Measurements from ENCODE around the gene ARSI. TPM values are rescaled to one million over a fixed set of nuclear protein-coding genes. Genes with fewer than 3 reads are reported as not detected.

Gene ARSI
- total RNA-seq, 1 donor from 2014 or later, result 1.7 TPM

DNA sequence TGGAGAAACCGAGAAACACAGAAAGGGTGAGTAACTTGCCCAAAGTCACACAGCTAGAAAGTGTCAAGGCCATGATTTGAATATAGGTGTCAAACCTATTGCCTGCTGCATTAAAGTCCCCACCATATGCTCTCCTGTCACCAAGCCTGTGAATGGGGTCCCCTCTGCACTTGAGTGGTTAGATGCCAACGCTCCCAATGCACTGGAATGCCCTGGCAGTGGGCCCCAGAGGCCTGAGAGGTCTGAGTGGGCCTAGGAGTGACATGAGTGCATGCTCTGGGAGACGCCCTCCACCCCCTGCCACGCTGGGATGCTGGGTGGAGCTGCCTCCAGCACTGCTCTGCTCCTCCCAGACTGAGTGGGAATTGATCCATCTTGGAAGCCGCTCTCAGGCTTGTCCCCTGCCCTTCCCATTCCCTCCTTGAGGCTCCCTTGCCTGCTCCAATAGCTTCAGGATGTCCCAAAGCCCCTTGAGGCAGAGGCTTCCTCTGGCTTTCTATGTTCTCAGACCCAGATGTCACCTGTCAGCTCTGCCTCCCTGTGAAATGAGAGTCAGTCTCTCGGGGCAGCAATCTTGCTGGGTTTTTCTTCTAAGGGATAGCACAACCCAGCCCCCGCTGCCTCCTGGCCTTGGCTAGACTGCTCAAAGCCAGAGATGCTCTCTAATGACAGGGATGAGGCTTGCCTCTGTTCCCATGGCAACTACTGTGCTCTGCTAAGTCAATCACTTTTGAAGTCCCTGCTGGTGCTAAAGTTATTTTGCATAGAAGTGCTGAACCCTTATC, 6.6 kb upstream of the ARSI start:
- no peak for DNase-seq (ENCODE audit: low read depth)

DNA sequence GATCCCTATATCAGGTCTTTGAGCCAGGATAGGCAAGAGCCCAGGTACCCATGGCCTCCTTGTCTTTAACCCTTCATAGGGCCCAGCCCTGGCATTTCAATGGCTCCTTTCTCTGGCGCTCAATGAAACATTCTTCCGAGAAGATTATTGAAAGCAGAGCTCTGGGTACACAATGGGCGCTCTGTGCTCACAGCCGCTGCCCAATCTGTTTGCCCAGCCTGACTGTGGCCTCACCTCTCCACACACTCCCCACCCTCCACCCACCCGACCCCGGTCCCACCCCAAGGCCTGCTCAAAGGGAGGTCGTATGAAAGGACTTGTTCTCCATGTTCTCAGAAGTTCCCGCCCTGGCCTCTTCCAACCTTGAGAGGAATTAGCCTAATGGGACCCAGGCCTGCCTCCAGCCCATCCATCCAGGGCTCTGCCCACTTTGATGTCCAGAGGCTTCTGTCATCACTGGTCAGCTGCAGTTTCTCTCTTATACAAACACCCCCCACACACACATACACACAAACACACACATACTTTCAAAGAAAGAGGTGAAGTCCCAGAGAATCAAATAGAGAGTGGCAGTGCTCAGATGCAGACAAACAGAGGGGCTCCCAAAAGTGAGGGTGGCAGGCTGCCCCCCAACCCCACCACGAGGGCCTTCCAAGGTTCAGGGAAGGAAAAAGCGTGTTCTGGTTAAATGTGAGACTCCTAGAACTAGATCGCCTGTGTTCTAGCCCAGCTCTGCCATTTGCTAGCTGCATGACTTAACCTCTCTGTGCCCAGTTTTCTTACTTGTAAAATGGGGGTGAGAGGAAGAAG, 5.1 kb upstream of the ARSI start:
- DNase-seq (ENCODE audit: low read depth), result no peak

- DNase-seq (ENCODE audit: low read depth), result no peak
Observed at GRCh38 chr5:150306775-150307174, 4.1 kb upstream of the ARSI start.

GRCh38 chr5:150305557-150305956, 2.9 kb upstream of the ARSI start:
- no peak for DNase-seq (ENCODE audit: low read depth)

DNA sequence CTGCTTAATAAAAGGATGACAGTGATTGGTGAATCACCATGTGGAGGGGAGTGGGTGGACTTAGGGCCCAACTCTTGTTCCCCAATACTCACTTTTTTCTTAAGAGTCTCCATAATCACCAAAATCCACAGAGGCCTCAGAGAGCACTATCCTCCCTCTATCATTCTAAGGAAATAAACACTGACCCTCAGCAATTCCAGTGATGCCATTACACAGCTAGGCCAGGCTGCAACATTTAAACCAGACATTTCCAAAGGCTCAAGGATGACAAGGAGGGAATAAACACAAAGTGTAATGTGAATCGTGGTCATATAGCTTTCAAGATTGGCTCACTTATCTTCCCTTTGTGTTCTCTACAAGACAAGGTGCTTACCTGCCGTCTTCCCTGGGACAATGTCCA, 2.4 kb upstream of the ARSI start:
- no peak for DNase-seq (ENCODE audit: low read depth)

DNA sequence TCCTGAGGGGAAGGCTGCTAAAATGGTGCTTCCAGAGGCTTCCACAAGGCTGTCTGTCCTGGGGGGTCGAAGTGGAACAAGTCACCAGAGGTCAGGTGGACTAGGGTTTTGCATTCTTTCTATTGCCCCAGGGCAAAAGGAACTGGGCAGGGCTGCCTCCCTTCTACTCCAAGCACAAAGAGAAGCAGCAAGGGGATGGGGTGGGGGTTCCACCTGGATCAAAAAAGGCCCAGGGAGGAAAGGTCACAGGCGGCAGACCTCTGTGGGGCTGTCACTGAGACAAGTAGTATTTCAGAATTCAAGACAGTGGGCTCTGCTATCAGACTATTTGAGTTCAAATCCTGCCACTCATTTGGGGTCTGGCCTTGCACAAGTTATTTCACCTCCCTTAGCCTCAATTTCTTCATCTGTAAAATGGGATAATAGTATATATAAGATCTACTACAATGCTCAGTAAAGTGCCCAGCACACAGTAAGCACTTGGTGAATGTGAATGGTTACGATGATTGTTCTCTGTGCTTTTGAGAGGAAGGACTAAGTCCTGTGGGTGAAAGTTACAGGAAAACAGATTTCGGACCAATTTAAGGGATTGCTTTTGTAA, 1.9 kb upstream of the ARSI start:
- DNase-seq (ENCODE audit: low read depth), result no peak

- no peak for DNase-seq (ENCODE audit: low read depth)
Observed at GRCh38 chr5:150303660-150304386, 1.1 kb upstream of the ARSI start.

- DNase-seq (ENCODE audit: low read depth), result no peak
Observed at GRCh38 chr5:150303070-150303615, 438 bp upstream of the ARSI start.

- no peak for DNase-seq (ENCODE audit: low read depth)
Observed at GRCh38 chr5:150301901-150302300, 804 bp downstream of the ARSI start.

GRCh38 chr5:150301170-150301505, 1.6 kb downstream of the ARSI start:
- no peak for DNase-seq (ENCODE audit: low read depth)

- no peak for DNase-seq (ENCODE audit: low read depth)
Observed at GRCh38 chr5:150300496-150301169, 2.1 kb downstream of the ARSI start.

DNA sequence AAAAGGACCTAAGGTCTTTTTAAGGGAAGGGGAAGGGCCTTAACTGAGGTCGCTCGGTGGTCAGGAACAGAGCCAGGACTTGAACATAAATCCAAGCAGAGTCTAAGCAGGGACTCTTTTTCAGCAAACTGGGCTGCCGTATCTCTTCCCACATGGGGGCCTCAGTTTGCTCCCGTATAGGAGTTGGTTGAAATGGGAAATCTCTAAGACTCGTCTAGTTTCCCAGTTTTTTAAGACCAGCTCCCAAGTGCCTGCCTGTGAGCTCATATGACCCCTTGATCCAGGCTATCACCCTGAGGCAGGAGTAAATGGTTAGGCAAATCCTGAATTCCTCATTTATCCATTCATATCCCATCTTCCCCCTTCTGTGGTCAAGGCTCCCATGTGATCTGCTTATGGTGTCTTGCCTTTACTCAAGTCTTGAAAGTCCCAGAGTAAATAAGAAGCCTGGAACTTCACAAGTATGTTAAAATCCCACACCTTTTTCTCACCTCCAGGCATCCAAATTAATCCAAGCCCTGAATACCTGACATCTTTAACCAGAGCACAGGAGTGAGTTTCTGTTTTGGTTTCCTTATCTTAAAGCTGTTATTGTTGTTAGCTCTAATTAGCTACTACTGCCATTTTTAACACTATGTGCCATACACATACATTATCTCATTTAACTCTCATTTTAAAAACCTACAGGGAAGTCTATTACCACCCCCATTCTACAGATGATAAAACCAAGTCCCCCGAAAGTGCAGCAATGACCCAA, 3.0 kb downstream of the ARSI start:
- DNase-seq (ENCODE audit: low read depth), result no peak

GRCh38 chr5:150298701-150299451, 3.8 kb downstream of the ARSI start:
- DNase-seq (ENCODE audit: low read depth), result peak; percentile 81

- DNase-seq (ENCODE audit: low read depth), result no peak
Observed at GRCh38 chr5:150297934-150298595, 4.6 kb downstream of the ARSI start.

DNA sequence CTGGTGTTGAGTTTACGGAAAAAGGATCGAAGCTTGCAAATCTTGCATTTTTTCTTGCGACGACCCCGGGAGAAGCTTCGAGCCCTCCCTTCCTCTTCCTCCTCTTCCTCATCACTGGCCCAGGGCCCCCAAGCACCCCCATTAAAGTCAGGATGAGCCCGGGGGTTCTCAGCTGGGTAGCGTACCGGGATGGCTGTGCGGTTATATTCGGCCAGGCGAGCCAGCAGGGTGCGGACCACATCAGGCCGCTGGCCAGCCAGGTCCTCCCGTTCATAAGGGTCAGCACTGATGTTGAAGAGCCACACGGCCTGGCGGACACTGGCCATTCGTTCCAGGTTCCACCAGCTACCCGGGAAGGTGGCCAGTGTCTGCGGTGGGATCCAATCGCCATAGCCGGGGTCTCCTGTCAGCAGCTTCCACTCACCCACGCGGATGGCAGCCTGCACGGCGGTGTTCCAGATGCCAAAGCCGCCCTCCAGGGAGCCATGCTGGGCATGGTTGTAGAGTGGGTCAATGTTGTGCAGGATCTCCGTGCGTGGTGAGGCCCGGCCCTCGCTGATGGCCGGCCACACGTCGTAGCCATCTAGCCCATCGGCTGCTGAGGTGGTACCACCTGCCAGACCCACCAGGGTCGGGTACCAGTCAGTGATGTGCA, 5.3 kb downstream of the ARSI start:
- DNase-seq (ENCODE audit: low read depth), result no peak

DNA sequence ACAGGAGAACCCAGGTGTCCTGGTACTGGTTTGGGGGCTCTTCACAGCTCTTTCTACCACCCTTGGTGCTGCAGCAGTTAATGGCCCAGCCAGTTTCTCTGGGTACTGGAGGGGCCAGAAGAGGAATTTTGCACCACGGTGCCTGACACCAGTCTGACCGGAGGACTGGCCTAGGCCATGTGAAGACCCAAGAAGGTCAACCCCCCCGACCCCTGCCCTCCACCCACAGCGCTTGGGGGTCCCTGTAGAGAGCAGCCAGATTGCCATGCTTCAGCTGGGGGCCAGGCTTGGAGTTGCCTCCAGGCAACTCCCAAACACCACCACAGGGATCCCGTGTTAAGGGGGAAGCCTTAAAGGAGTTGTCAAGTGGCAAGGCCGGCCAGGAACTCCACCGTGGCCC, 6.2 kb downstream of the ARSI start:
- DNase-seq (ENCODE audit: low read depth), result no peak

- no peak for DNase-seq (ENCODE audit: low read depth)
Observed at GRCh38 chr5:150295741-150296486, 6.8 kb downstream of the ARSI start.
